ENCODE data around the gene RAMP2. TPM values are rescaled to one million over a fixed set of nuclear protein-coding genes. Genes with fewer than 3 reads are reported as not detected.

The RAMP2 gene
- total RNA-seq, 1 experiment from 2014 or later, result not detected

- no TSS peak for BruUV-seq (replicated peaks)
Measured at GRCh38 chr17:42795061-42795460, 34.0 kb downstream of the RAMP2 start.

GRCh38 chr17:42795465-42795864 lies 34.4 kb downstream of the RAMP2 start:
- Histone ChIP-seq H3K9me2 (replicated peaks; ENCODE audit: low read length) (no peaks in the 10 kb centered on the region), H3K4me2 (ENCODE audit: low read length) (no peak overlapping the region), H3K4me3 (ENCODE audit: low read length) (no peak overlapping the region), H3K4me1 (ENCODE audit: insufficient read depth, low read length) (peaks cover 14% of the 10 kb centered on the region), H2AFZ (ENCODE audit: low read length) (no peak overlapping the region), H3K79me2 (ENCODE audit: low read length) (peaks cover 11% of the 10 kb centered on the region; the same call in 1 of the 2 replicates), H3F3A (ENCODE audit: low read length, unreplicated experiment) (no peaks in the 10 kb centered on the region), H3K27ac (ENCODE audit: low read length) (no peak overlapping the region), H3K9me3 (ENCODE audit: low read length) (no peaks in the 10 kb centered on the region), H3K36me3 (ENCODE audit: low read depth, low read length) (no peaks in the 10 kb centered on the region), H3K9ac (ENCODE audit: low read length) (no peak overlapping the region), H3K27me3 (ENCODE audit: low read length) (no peaks in the 10 kb centered on the region), H4K20me1 (ENCODE audit: low read length) (no peaks in the 10 kb centered on the region)
- no TSS peak for BruUV-seq (replicated peaks)
- TF ChIP-seq CTCF (conservative IDR thresholded peaks at IDR 0.05; ENCODE audit: low read depth, low read length) (no peak), EZH2phosphoT487 (IDR thresholded peaks at IDR 0.05; ENCODE audit: borderline replicate concordance, low read length) (no peak), EZH2 (IDR thresholded peaks at IDR 0.05; ENCODE audit: low read length, unreplicated experiment) (no peak)
- no peak for ATAC-seq
- intact Hi-C loops (cut with micrococcal nuclease), result no loop called here
- ChIA-PET POLR2A (ENCODE audit: unreplicated experiment) (interaction anchor here (1.1 kb wide), 1 partner anchor 12 kb away, joined by 6 read pairs; no protein-coding TSS in a partner anchor), CTCF (no interaction called here)
- DNase-seq, result no peak

More at GRCh38 chr17:42795061-42795460, 34.0 kb downstream of the RAMP2 start:
- H3K4me2 ChIP-seq (ENCODE audit: low read length), result no peak overlapping the region
- H3K27me3 ChIP-seq (ENCODE audit: low read length), result no peaks in the 10 kb centered on the region
- H3K9ac ChIP-seq (ENCODE audit: low read length), result no peak overlapping the region
- H3K36me3 ChIP-seq (ENCODE audit: low read depth, low read length), result peaks cover 3% of the 10 kb centered on the region; the same call in 1 of the 2 replicates
- CTCF ChIA-PET, result no interaction called here
- H3F3A ChIP-seq (ENCODE audit: low read length, unreplicated experiment), result no peaks in the 10 kb centered on the region
- no peak overlapping the region for H2AFZ ChIP-seq (ENCODE audit: low read length)
- no peaks in the 10 kb centered on the region for H3K9me3 ChIP-seq (ENCODE audit: low read length)
- peaks cover 11% of the 10 kb centered on the region; the same call in 1 of the 2 replicates for H3K79me2 ChIP-seq (ENCODE audit: low read length)
- H3K4me1 ChIP-seq (ENCODE audit: insufficient read depth, low read length), result peaks cover 14% of the 10 kb centered on the region
- no peak overlapping the region for H3K4me3 ChIP-seq (ENCODE audit: low read length)
- no peak for ATAC-seq
- POLR2A ChIA-PET (ENCODE audit: unreplicated experiment), result interaction anchor here (0.6 to 1.1 kb wide), 3 partner anchors 12 to 217 kb away, joined by 3 to 9 read pairs (median 6); no protein-coding TSS in a partner anchor
- TF ChIP-seq CTCF (conservative IDR thresholded peaks at IDR 0.05; ENCODE audit: low read depth, low read length) (no peak), EZH2 (IDR thresholded peaks at IDR 0.05; ENCODE audit: low read length, unreplicated experiment) (no peak), EZH2phosphoT487 (IDR thresholded peaks at IDR 0.05; ENCODE audit: borderline replicate concordance, low read length) (no peak)
- H3K9me2 ChIP-seq (replicated peaks; ENCODE audit: low read length), result no peaks in the 10 kb centered on the region
- H4K20me1 ChIP-seq (ENCODE audit: low read length), result no peaks in the 10 kb centered on the region
- H3K27ac ChIP-seq (ENCODE audit: low read length), result no peak overlapping the region
- DNase-seq, result no peak
- intact Hi-C loops (cut with micrococcal nuclease), result no loop called here

- H3K36me3 ChIP-seq (ENCODE audit: low read depth, low read length), result no peaks in the 10 kb centered on the region
- H4K20me1 ChIP-seq (ENCODE audit: low read length), result no peaks in the 10 kb centered on the region
- H3K9ac ChIP-seq (ENCODE audit: low read length), result no peak overlapping the region
- no peaks in the 10 kb centered on the region for H3F3A ChIP-seq (ENCODE audit: low read length, unreplicated experiment)
- ChIA-PET CTCF (no interaction called here), POLR2A (ENCODE audit: unreplicated experiment) (interaction anchor here (1.1 kb wide), 1 partner anchor 13 kb away, joined by 6 read pairs; no protein-coding TSS in a partner anchor)
- DNase-seq, result no peak
- no peak overlapping the region for H3K27ac ChIP-seq (ENCODE audit: low read length)
- BruUV-seq (replicated peaks), result TSS peak; percentile 25
- H3K27me3 ChIP-seq (ENCODE audit: low read length), result no peaks in the 10 kb centered on the region
- TF ChIP-seq CTCF (conservative IDR thresholded peaks at IDR 0.05; ENCODE audit: low read depth, low read length) (no peak), EZH2 (IDR thresholded peaks at IDR 0.05; ENCODE audit: low read length, unreplicated experiment) (no peak), EZH2phosphoT487 (IDR thresholded peaks at IDR 0.05; ENCODE audit: borderline replicate concordance, low read length) (no peak)
- H3K4me3 ChIP-seq (ENCODE audit: low read length), result no peak overlapping the region
- intact Hi-C loops (cut with micrococcal nuclease), result no loop called here
- peaks cover 14% of the 10 kb centered on the region for H3K4me1 ChIP-seq (ENCODE audit: insufficient read depth, low read length)
- H3K79me2 ChIP-seq (ENCODE audit: low read length), result peaks cover 11% of the 10 kb centered on the region; the same call in 1 of the 2 replicates
- no peaks in the 10 kb centered on the region for H3K9me2 ChIP-seq (replicated peaks; ENCODE audit: low read length)
- no peak for ATAC-seq
- H3K4me2 ChIP-seq (ENCODE audit: low read length), result no peak overlapping the region
- H3K9me3 ChIP-seq (ENCODE audit: low read length), result no peaks in the 10 kb centered on the region
- H2AFZ ChIP-seq (ENCODE audit: low read length), result no peak overlapping the region
Measured at GRCh38 chr17:42796066-42796758, 35.2 kb downstream of the RAMP2 start.

Measured in PC-3 (cell line).